ENCODE data around the gene NPM1.

NPM1 gene

DNA sequence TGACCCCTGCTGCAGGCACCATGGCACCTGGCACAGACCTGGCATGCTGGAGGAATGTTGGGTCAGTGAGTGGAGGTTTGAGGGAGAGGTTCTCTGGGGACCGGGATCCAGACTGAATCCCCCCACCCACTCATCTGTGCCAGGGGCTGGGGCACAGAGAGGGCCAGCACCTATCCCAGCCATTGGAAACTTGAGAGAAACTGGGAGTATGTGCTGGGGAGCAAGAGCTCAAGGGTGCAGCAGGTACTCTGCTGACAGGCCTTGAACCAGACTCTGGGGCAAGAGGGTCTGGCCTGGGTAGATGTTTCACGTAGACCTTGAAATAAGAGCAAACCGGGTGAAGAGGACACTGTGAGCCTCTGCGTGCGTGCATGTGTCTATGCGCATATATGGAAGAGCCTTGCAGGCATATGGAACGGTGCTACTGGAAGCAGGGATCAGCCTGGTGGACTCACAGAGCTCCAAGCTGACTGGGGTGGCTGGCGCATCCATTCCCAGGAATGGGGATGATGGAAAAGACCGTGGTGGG is 40.6 kb downstream of the NPM1 start:
- no peak for DNase-seq (ENCODE audit: low read depth)

DNA sequence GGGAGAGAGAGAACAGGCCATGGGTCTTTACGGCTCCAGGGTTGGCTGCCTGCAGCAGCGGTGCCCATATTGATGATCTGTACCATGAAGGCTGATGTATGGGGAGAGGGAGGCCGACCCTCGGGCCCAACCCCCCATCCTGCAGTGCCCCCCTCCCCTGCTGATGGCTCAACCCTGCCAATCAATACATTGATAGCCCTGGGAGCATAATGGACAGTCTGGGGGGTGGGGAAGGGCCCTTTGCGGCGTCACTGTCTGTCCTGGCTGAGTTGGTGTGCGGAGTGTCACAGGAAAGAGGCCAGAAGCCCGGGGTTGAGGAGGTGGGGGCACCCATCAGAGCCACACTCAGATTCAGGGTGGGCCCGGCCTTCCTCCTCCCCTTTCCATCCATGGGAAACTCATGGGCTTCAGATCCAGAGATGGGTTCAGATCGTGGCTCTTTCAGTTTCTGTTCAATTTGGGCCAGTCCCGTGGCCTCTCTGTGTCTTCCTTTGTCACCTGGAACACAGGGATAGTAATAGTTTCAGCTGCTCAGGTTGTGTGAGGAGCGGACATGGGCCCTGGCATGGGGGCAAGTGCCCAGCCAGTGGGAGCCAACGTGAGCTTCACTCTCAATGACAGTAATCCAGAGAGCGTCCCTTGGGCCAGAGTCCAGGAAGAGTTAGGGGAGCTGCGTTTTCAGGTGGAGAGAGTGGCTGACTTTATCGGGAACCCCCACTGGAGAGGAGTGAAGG is 41.3 kb downstream of the NPM1 start:
- no peak for DNase-seq (ENCODE audit: low read depth)

DNA sequence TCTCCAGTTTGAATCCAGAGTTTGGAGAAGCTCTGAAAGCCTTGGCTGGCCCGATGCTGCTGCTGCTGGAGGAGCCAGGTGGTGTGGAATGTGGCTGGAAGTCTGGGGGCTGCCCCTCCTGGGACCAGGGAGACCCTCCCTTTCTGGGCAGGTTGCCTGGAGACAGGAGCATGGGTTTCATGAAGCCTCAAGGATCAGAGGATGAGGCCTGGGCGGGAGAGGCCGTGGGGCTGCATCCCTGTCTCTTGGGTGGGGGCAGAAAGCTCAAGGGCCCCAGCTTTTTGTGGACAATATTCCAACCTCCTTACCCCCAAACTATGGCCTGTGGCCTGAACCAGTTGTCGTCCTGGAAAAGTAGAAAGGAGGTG is 41.9 kb downstream of the NPM1 start:
- DNase-seq (ENCODE audit: low read depth): no peak

DNA sequence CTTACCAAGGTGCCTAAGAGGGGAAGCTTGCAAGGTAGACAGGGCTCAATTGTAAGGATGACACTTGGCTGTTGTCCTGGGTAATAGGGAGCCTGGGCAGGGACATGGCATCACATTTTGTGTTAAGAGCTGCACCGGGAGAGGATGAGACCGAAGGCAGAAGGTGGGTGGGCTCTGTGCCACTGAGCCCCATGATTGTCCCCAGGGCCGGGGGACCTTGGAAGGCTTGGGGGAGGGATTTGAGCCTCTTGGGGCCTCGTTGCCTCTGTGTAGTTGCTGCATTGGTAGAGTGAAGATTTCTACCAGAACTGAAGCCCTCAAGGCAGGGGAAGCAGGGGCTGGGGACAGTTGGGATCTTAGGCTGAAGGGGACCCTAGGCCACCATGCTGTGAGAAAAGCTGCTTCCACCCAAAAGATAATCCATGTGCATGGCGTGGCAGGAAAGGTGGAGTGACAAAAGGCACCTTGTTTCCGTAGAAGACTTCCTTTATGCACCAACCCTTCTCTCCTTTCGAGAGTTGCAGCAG is 43.7 kb downstream of the NPM1 start:
- DNase-seq (ENCODE audit: low read depth): no peak

DNA sequence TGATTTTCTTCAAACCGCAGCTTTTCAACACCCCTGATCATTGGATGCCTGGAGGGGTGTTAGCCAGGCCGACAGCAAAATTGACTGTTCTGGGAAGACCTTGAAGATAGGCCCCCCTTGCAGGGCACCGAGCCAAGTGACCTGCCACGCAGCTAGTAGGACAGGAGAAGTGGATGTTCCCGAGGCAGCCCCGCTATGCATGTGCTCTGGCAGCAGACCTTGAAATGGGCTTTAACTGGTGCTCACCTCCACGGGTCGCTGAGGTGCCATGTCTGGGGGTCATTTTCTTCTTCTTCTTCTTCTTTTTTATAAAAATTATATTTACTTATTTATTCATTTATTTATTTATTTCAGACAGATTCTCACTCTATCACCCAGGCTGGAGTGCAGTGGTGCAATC is 44.4 kb downstream of the NPM1 start:
- no peak for DNase-seq (ENCODE audit: low read depth)

DNA sequence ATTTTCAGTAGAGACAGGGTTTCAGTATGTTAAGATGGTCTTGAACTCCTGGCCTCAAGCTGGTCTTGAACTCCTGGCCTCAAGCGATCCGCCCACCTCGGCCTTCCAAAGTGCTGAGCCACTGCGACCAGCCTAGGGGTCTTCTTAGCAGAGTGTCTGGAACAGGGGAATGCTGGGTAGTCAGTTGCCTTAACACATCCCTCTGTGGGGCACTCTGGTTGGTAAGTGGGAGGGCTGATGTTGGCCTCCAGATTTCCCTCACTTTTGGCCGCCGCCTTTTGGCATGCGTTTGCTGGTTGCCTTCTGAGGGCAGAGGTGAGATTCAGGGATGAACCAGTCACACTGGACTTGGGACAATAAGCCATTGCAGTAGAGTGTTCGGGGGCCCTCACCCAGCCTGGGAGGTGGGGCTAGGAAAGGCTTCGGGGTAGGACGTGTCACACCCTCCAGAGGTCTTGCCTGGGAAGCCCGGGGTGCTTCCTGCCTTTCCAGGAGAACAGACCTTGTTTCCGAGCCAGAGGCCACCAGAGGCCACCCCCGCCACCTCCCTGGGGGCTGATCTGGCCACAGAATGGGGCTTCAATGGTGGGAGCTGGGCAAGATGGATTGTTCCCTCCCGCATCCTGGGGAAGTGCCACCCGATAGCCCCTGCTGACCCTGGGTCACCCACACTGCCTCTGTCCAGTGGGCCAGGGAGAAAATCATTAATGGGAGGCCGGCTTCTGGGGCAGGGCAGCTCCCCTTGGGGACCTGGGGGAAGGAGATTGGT is 45.1 kb downstream of the NPM1 start:
- no peak for DNase-seq (ENCODE audit: low read depth)

DNA sequence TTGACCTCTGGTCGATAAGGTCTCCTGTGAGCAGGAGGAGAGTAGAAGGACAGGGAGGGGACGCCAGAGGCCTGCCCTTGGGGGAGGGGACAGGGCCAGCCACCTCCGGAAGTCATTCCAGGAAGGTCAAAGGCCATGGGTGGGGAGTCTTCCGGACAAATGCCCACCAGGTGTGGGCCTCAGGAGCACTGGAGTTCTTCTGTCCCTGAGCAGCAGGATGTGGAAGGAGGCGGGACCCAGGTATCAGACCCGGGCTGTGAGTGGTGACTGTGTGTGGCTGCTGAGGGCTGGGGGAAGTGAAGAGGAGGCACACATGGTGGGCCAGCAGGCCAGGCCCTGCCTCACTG is 45.7 kb downstream of the NPM1 start:
- no peak for DNase-seq (ENCODE audit: low read depth)

DNA sequence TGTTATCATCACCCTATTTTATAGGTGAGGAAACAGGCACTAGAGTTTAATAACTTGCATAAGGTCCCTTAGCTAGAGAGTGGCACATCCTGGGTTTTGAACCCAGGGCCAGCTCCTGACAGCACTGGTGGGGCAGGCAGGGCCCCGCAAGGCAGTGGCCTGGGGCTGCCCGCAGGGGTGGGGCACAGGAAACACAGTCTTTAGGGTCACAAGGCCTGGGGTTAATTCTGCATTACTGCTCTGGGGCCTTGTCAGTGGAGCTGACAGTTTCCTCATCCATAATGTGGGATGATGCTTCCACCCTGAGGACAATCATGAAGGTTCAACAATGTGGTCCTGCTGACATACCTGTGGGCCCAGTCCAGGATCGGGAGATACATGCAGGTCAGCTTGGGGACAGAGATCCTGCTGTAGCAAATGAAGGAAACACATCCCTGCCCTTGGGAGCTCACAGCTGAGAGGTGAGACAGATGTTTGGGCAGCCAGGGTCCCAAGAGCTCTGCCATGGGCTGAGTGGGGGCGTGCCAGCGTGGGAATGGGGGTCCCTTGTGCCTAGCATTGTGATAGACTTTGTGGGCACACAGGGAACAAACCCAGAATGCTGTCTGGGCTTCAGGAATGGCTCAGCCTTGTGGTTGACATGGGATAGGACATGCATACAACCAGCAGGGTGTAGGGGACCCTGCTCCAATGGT is 46.5 kb downstream of the NPM1 start:
- DNase-seq (ENCODE audit: low read depth): no peak

DNA sequence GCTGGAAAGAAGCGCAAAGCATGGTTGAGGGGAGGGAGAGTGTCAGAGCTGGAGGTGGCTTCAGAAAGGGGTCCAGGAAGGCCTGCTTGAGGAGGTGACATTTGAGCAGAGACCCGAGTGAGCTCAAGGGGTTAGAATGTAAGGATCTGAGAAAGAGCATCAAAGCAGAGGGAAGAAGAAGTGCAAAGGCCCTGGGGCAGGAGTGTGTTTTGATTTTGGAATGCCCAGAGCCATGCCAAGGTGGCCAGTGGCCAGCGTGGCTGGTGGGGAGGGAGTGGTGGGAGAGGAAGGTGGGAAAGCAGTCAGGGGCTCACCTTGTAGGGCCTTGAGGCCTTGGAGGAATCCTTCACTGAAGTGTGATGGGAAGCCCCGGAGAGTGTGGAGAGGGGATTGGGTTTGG is 47.2 kb downstream of the NPM1 start:
- no peak for DNase-seq (ENCODE audit: low read depth)

DNA sequence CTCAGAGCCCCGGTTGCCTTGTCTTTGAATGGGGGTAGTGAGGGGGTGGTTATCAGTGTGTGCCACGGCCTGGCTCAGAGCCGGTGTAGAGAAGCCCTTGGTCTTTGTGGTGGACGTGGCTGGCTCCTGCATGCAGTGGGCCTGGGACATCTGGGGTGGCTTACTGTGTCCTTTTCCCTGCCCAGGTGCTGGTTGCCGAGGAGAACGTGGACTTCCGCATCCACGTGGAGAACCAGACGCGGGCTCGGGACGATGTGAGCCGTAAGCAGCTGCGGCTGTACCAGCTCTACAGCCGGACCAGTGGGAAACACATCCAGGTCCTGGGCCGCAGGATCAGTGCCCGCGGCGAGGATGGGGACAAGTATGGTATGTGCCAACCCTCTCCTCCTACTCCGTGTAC is 48.3 kb downstream of the NPM1 start:
- no peak for DNase-seq (ENCODE audit: low read depth)

DNA sequence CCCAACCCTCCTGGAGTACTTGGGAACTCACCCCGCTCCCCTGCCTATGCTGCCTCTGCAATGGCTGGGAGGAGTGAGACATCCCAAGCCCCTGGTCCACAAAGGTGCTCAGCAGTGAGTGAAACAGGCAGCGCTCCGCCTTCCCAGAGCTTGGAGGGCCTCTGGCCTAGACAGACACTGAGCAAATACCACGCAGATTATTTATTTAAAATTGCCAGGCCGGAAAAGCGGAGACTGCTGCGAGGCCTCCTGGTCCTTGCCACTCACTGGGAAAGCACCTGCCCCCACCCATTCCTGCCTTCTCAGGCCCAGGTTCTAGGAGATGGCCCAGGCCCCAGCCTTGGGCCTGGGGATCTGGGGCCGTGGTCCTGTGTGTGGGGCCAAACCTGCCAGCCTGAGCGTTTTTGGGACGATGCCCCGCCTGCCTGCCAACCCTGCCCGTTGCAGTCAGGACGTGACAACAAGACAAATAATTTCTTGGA is 49.2 kb downstream of the NPM1 start:
- DNase-seq (ENCODE audit: low read depth): no peak

DNA sequence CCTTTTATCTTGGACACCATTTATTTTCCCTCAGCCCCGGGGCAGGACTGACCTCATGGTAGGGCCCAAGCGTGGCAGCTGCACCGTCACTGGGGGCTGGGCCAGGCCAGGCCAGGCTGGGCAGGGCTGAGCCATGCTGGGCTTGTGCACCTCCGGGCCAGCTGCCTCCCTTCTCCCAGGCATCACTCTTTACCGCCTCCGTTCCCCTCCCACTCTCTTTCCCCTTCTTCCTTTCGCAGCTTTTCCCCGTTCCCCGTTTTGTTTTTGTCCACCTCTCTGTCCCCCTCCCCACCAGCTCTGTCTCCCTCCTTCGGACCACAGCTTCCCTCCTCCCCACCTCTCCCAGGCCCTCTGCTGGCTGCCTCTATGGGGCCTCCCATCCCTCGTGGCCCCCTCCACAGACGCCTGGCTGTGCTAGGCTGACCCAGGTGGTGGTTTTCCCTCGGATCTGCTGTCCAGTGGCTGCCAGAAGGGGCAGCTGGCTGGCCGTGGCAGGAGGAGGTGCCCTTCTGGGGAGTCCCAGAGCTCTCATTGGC is 49.7 kb downstream of the NPM1 start:
- no peak for DNase-seq (ENCODE audit: low read depth)

DNA sequence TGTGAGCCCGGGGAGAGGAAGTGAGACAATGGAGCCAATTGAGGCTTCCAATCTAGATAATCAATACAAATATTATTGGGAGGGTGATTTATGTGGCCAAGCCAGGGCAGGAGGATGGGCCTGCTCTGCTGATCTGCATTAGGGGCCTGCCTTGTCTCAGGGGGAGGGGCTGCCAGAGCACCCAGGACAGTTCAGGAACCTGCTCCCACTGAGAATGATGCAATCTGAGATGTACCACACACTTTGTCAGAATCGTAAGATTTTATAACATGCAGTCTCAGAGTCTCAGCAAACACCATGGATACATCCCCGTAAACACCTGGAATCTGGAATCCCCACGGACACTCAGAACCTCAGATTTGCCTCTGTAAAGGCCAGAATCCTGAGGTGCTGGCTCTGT is 51.1 kb downstream of the NPM1 start:
- DNase-seq (ENCODE audit: low read depth): no peak

DNA sequence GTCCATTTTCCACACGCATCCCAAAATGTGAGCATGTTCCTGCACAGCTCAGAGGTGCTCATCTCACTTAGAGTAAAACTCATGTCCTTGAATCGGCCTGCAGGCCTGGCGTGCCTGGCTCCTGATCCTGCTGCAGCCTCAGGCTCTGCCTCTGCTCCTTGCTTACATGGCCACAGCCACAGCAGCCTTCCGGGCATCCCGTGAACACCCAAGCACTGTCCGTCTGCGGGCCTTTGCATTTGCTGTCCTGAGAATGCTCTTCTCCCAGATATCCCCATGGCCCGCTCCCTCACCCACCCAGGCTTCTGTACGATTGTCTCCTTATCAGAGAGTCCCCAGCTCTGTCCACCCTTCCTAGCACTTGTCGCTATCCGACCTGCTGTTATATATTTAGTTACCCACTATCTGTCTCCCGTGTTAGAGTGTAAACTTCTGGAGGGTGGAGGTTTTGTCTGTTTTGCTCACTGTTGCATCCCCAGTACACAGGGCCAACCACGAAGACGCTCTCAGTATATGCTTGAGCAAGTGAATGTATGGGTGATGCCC is 53.7 kb downstream of the NPM1 start:
- no peak for DNase-seq (ENCODE audit: low read depth)

DNA sequence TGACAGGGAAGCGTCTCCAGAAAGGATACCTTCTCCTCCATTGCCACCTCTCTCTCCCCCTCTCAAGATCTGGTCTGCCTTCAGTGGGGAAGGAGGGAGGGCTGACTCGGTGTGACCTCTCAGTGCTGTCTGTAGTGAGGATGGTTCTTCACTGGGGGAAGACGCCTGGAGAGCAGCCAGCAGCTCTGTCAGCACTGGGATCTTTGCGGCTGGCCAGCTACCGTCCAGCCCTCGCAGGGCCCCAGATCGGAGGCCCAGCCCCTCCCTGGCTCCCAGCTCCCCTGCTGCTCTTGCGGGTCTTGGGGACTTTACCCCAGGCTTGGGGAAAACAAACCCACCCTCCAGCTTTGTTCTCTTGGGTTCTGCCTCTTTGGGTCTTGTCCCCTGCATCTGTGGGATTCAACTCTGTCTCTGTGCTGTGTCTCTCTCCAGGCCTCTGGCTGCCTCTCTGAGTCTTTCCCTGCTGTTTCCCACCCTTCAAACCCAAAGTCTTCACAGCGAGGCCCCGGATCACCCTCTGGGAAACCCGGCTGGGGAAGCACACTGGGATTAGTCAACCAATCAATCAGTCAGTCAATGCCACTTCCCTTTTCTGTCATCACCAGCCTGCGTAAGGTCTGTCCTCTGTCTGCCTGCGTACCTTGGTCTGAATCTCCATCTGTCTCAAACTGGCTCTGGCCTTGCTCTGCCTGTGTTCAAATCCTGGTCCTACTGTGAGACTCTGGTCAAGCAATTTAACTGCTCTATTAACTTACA is 54.8 kb downstream of the NPM1 start:
- DNase-seq (ENCODE audit: low read depth): no peak

DNA sequence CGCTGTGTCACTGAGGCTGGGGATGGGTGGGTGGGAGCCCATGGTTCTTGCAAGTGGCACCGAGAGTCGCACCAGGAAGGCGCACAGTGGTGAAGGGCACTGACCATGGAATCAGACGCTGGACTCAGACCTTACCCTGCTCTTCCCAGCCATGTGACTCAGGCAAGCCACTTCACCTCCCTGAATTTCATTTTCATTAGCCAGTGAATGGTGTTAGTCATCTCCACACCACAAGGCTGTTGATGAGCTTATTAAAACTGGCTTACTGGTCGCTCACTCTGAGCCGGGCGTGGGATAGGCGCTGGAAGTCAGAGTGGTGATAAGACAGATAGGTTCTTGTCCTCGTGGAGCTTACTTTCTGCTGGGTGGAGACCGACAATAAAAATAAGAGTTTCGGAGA is 56.9 kb downstream of the NPM1 start:
- DNase-seq (ENCODE audit: low read depth): no peak

DNA sequence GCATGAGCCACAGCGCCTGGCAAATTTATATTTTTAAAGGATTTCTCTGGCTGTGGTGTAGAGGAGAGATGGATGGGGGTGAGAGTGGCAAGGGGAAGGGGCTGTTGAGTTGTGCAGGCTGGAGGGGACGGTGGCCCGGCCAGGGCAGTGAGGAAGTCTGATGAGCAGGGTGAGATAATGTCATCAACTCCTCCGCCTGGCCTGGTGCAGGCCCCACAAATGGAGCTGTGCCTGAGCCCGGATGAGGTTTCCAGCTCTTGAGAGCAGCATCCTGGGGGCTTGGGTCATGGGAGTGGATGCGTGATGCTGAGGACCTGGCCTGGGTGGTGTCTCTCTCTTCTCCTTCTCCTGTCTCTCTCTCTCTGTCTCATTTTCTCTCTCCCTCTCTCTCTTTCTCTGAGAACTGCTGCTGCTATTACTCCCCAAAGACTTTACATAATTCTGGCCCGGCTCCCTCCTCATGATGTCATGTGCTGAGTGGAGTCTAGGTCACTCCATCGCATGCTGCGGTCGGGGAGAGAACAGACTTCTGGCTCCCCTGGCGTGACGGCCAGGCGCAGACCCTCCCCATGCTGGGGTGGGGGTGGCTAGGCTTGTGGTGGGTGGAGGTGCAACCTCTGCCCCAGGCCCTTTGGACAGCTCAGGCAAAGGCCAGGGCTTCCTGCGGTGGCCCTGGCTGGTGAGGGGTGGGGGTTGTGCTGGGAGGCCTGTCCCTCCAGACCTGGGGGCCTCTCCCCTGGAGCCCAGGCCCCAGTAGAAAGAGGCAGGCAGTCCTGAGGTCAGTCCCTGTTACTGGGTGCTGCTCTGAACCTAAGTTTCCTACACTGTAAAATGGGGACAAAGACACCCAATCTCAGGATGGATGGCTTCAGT is 58.2 kb downstream of the NPM1 start:
- peak; percentile 49 for DNase-seq (ENCODE audit: low read depth)

DNA sequence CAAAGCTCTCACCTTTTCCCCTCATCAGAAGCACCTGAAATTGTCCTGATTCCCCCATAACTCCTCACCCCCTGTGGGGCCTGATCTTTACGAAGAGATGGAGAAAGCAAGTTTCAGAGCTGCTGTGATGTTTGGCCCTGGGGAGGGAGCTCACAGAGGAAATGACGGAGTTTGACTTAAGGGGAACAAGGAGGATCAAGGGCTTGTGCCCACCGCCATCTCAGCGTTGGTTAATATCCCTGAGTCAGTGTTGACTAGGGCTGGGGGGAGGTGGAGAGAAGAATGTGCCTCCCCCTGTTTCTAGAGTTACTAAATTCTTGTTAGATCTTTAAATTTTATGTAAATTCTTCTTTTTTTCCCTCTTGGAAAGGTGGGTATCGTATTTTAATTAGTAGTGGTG is 59.6 kb downstream of the NPM1 start:
- DNase-seq (ENCODE audit: low read depth): no peak

DNA sequence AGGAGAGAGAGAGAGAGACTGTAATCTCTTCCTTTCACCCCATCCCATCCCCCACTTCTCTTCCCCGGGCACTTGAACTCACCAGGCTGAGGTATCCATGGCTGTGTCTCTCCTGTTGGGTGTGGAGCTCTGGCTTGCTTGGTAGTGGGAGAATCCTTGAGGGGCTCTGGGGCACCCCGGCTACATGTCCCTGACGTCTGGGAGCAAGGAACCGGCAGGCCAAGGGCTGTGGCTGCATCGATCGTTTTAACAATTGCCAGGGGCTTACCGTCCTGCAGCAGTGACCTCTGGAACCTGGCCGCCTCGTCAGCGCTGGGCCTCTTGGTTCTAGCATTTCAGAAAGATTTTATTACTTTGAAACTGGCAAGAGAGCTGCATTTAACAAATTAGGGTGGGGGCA is 61.8 kb downstream of the NPM1 start:
- DNase-seq (ENCODE audit: low read depth): no peak

Measured in fibroblast of gingiva (primary cell).